Testis (tissue), 3 donors: ENCODE results near the gene KCNMB1. TPM values are rescaled to one million over a fixed set of nuclear protein-coding genes. Genes with fewer than 3 reads are reported as not detected.

ENCODE experiments used
- DNase-seq: peaks from one replicate; pipeline ENCODE4 v3.0.0-alpha.2; 2019
- H3K27ac ChIP-seq, 2 donors: fragments of 200-600 bp; sonication (generic); one replicate each; pipeline ENCODE4 v1.5.1; 2019
- H3K27me3 ChIP-seq: fragments of 200-600 bp; sonication (generic); one replicate; pipeline ENCODE4 v1.5.1; 2019
- H3K36me3 ChIP-seq: fragments of 200-600 bp; sonication (generic); one replicate; pipeline ENCODE4 v1.5.1; 2017; ENCODE audit warnings: low read depth; ENCODE audit errors: missing control alignments
- H3K4me1 ChIP-seq: fragments of 200-600 bp; sonication (generic); one replicate; pipeline ENCODE4 v1.5.1; 2019
- H3K4me3 ChIP-seq, 2 donors: fragments of 200-600 bp; sonication (generic); one replicate each; pipeline ENCODE4 v1.5.1; 2017 to 2019
- H3K9me3 ChIP-seq: fragments of 200-600 bp; sonication (generic); one replicate; pipeline ENCODE4 v1.5.1; 2017
- CTCF ChIP-seq, 3 experiments: fragments of 450-650 bp in 2 of 3; fragments of 200-600 bp in 1 of 3; sonication (generic) in 1 of 3; IDR thresholded peaks; one replicate each; pipeline ENCODE4 v1.5.1; 2016 to 2019; ENCODE audit warnings: antibody characterized with exemption in 3 of 3, mild to moderate bottlenecking in 2 of 3, moderate library complexity in 1 of 3
- POLR2A ChIP-seq: fragments of 450-650 bp; IDR thresholded peaks from one replicate; pipeline ENCODE4 v1.6.1; 2017; ENCODE audit warnings: antibody characterized with exemption, mild to moderate bottlenecking, moderate library complexity
- WGBS, 2 donors: methylation state at CpG; one replicate each; pipeline ENCODE4 v1.1.5; 2018; 5-methylcytosine and 5-hydroxymethylcytosine counted together
- intact Hi-C: fragments of 100-400 bp; cut with DNase I; formaldehyde crosslinking; loops from one replicate; pipeline ENCODE4 v1.15.1; 2023; ENCODE audit warnings: low total_unique reads
- polyA plus RNA-seq: library from polyadenylated mRNA; stranded (reverse); fragments of 350-450 nt; fragmentation: Illumina TruSeq; extraction: RNeasy Lipid Tissue Mini Kit (QIAGEN cat#74804); gene quantifications from one replicate; pipeline ENCODE4 v1.2.3, GENCODE V29; 2014; ENCODE audit warnings: low read depth, low replicate concordance; ENCODE audit not compliant: insufficient read depth
- total RNA-seq, 2 donors: library from RNA; depleted of rRNA; stranded (reverse); fragments of >200 nt; gene quantifications; one replicate each; pipeline ENCODE4 v1.2.3, GENCODE V29; 2016

The KCNMB1 gene
- total and polyA plus RNA-seq, 3 donors from 2014 or later, result 2.5 to 4.6 (median 3.1) TPM

- intact Hi-C loops, result loop anchor here (5.0 kb wide), 1 partner anchor 197 kb away; no protein-coding TSS in a partner anchor
- TF ChIP-seq POLR2A (no peak), CTCF (IDR thresholded peaks at IDR 0.05) (peak; percentile 96 to 97 (median 97))
- no peak overlapping the region for H3K27ac ChIP-seq
- H3K4me1 ChIP-seq, result peaks cover 27% of the 10 kb centered on the region
- DNase-seq, result peak; percentile 73
- no peaks in the 10 kb centered on the region for H3K36me3 ChIP-seq
- H3K4me3 ChIP-seq, result no peak overlapping the region
- 44 to 48% methylated on average over 15 to 16 of the region's 16 CpGs for WGBS, 2 donors
- no peaks in the 10 kb centered on the region for H3K27me3 ChIP-seq
- H3K9me3 ChIP-seq, result no peaks in the 10 kb centered on the region
These were observed 45.9 kb upstream of the KCNMB1 start for GRCh38 chr5:170434966-170435605.

GRCh38 chr5:170432669-170433068 is 43.5 kb upstream of the KCNMB1 start:
- Histone ChIP-seq H3K27me3 (no peaks in the 10 kb centered on the region), H3K36me3 (no peaks in the 10 kb centered on the region), H3K4me1 (peaks cover 22% of the 10 kb centered on the region), H3K27ac (no peak overlapping the region), H3K9me3 (no peaks in the 10 kb centered on the region), H3K4me3 (no peak overlapping the region)
- intact Hi-C loops, result no loop called here
- no peak for DNase-seq
- no peak for TF ChIP-seq CTCF (IDR thresholded peaks at IDR 0.05)
- TF ChIP-seq POLR2A, result no peak
- 94 to 97% methylated on average over 3 of the region's 3 CpGs for WGBS, 2 donors

GRCh38 chr5:170431571-170431970 is 42.4 kb upstream of the KCNMB1 start:
- Histone ChIP-seq H3K36me3 (no peaks in the 10 kb centered on the region), H3K9me3 (no peaks in the 10 kb centered on the region), H3K27ac (no peak overlapping the region), H3K4me1 (peaks cover 24% of the 10 kb centered on the region), H3K4me3 (no peak overlapping the region), H3K27me3 (no peaks in the 10 kb centered on the region)
- WGBS, 2 donors, result 88 to 94% methylated on average over 4 of the region's 4 CpGs
- DNase-seq, result no peak
- intact Hi-C loops, result no loop called here
- TF ChIP-seq POLR2A, result no peak
- TF ChIP-seq CTCF (IDR thresholded peaks at IDR 0.05), result no peak

GRCh38 chr5:170430866-170431437 is 41.8 kb upstream of the KCNMB1 start:
- no peaks in the 10 kb centered on the region for H3K36me3 ChIP-seq
- no peaks in the 10 kb centered on the region for H3K9me3 ChIP-seq
- no peak overlapping the region for H3K4me3 ChIP-seq
- H3K4me1 ChIP-seq, result peaks cover 22% of the 10 kb centered on the region
- no peaks in the 10 kb centered on the region for H3K27me3 ChIP-seq
- intact Hi-C loops, result no loop called here
- no peak overlapping the region for H3K27ac ChIP-seq
- no peak for DNase-seq
- 82 to 88% methylated on average over 10 of the region's 10 CpGs for WGBS, 2 donors
- TF ChIP-seq CTCF (IDR thresholded peaks at IDR 0.05) (no peak), POLR2A (no peak)

GRCh38 chr5:170430256-170430655 is 41.1 kb upstream of the KCNMB1 start:
- no peaks in the 10 kb centered on the region for H3K27me3 ChIP-seq
- TF ChIP-seq POLR2A (no peak), CTCF (IDR thresholded peaks at IDR 0.05) (no peak)
- H3K4me1 ChIP-seq, result peaks cover 20% of the 10 kb centered on the region
- 84 to 86% methylated on average over 4 of the region's 4 CpGs for WGBS, 2 donors
- H3K9me3 ChIP-seq, result no peaks in the 10 kb centered on the region
- DNase-seq, result no peak
- no peak overlapping the region for H3K4me3 ChIP-seq
- no peak overlapping the region for H3K27ac ChIP-seq
- no peaks in the 10 kb centered on the region for H3K36me3 ChIP-seq
- intact Hi-C loops, result no loop called here
